Ovary (tissue), 3 donors: ENCODE results near the gene AZI2.

ENCODE experiments used
- CTCF ChIP-seq, 3 donors: fragments of 450-650 bp in 2 of 3; fragments of 200-600 bp in 1 of 3; IDR thresholded peaks; one replicate each; pipeline versions ENCODE4 v1.5.1 to v1.8.0; 2016 to 2022; ENCODE audit warnings: antibody characterized with exemption in 3 of 3, mild to moderate bottlenecking in 1 of 3
- POLR2A ChIP-seq: fragments of 450-650 bp; IDR thresholded peaks from one replicate; pipeline ENCODE4 v1.6.1; 2017; ENCODE audit warnings: antibody characterized with exemption, mild to moderate bottlenecking, moderate library complexity
- donor health status: DM: no; HTN: no; CAD: no.

GRCh38 chr3:28322464-28322863 is 26.2 kb downstream of the AZI2 start:
- TF ChIP-seq POLR2A = no peak
- no peak for TF ChIP-seq CTCF (IDR thresholded peaks at IDR 0.05)
